Nephron (organoid): ENCODE measurements around the gene PLXNA4.

Experiments
- H3K27ac Mint-ChIP-seq, 3 experiments: 2 replicates each; pipeline ENCODE4 v1.8.0; 2020; ENCODE audit warnings: mixed read lengths in 3 of 3, mild to moderate bottlenecking in 2 of 3, moderate library complexity in 1 of 3
- H3K27me3 Mint-ChIP-seq: 2 replicates; pipeline ENCODE4 v1.8.0; 2021; ENCODE audit warnings: low read depth, mild to moderate bottlenecking, moderate library complexity, mixed read lengths
- H3K36me3 Mint-ChIP-seq: 2 replicates; pipeline ENCODE4 v1.8.0; 2020; ENCODE audit warnings: low read depth, mixed read lengths
- H3K4me1 Mint-ChIP-seq: 2 replicates; pipeline ENCODE4 v1.8.0; 2020; ENCODE audit warnings: mixed read lengths
- H3K4me3 Mint-ChIP-seq, 3 experiments: 2 replicates each; pipeline ENCODE4 v1.8.0; 2020; ENCODE audit warnings: mild to moderate bottlenecking in 3 of 3, mixed read lengths in 3 of 3, moderate library complexity in 2 of 3
- H3K9me3 Mint-ChIP-seq: 2 replicates; pipeline ENCODE4 v1.8.0; 2020; ENCODE audit warnings: mixed read lengths
- TF ChIP-seq, protein P1 (sequence below), 3 experiments: fragments of 200-600 bp; sonication (generic); IDR thresholded peaks; one replicate each; pipeline ENCODE4 v1.5.0; 2021; ENCODE audit warnings: antibody characterized with exemption in 3 of 3; ENCODE audit not compliant: unreplicated experiment in 3 of 3

The PLXNA4 gene

DNA sequence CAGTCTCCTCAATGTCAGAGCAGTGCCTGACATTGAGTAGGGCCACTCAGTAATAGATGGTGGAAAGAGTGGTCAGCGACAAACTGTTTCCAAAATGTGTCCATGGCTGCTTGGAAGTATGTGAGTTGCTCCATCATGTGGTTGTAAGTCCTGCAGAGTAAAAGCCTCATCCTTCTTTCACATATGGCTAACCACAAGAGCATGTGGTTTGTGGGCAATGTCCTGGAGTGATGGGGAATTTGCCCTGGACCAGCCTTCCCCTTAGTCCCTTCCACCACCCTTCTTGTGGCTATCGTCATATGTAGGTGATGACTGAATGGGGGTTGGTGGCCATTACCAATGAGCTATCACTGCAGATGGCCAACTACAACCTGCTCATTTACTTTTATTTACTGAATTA is 33.0 kb upstream of the PLXNA4 start:
- Mint-ChIP-seq H3K9me3 (no peaks in the 10 kb centered on the region), H3K27ac (no peak overlapping the region), H3K4me1 (peaks cover 2% of the 10 kb centered on the region), H3K27me3 (peaks cover 28% of the 10 kb centered on the region), H3K36me3 (no peaks in the 10 kb centered on the region), H3K4me3 (no peak overlapping the region)
- TF ChIP-seq, protein P1, sequence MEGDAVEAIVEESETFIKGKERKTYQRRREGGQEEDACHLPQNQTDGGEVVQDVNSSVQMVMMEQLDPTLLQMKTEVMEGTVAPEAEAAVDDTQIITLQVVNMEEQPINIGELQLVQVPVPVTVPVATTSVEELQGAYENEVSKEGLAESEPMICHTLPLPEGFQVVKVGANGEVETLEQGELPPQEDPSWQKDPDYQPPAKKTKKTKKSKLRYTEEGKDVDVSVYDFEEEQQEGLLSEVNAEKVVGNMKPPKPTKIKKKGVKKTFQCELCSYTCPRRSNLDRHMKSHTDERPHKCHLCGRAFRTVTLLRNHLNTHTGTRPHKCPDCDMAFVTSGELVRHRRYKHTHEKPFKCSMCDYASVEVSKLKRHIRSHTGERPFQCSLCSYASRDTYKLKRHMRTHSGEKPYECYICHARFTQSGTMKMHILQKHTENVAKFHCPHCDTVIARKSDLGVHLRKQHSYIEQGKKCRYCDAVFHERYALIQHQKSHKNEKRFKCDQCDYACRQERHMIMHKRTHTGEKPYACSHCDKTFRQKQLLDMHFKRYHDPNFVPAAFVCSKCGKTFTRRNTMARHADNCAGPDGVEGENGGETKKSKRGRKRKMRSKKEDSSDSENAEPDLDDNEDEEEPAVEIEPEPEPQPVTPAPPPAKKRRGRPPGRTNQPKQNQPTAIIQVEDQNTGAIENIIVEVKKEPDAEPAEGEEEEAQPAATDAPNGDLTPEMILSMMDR (IDR thresholded peaks at IDR 0.05; ENCODE audit: unreplicated experiment in 3 of 3): no peak

DNA sequence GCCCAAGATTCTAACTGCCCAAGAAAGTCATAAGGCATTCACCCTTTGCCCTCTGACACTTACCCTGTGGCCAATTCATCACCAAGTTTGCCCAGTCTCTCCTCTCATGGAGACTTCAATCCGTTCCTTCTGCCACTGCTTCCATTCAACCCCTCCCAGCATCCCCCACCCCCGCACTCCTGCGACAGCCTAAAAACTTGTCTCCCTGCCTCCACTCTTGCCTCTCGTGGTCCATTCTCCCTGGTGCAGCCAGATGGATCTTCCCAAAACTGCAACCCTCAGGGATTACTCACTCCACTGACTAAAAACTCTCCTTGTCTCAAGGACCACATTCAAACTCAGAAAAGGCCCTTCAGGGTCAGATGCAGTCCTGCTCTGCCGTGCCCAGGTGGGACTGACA is 32.3 kb upstream of the PLXNA4 start:
- Mint-ChIP-seq H3K4me1 (no peaks in the 10 kb centered on the region), H3K27ac (no peak overlapping the region), H3K27me3 (peaks cover 25% of the 10 kb centered on the region), H3K4me3 (no peak overlapping the region), H3K9me3 (no peaks in the 10 kb centered on the region), H3K36me3 (no peaks in the 10 kb centered on the region)
- TF ChIP-seq, protein P1 (IDR thresholded peaks at IDR 0.05; ENCODE audit: unreplicated experiment in 3 of 3): no peak

DNA sequence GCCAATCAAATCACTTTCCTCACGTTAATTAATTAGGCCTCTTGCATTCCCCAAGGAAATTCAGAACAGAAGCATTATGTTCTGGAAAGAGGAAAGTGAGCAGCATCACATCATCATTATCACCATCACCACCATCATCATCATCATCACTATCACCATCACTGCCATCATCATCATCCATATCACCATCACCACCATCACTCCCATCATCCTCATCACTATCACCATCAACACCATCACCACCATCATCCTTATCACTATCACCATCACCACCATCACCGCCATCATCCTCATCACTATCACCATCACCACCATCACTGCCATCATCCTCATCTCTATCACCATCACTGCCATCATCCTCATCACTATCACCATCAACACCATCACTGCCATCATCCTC is 31.4 kb upstream of the PLXNA4 start:
- H3K4me1 Mint-ChIP-seq: no peaks in the 10 kb centered on the region
- peaks cover 24% of the 10 kb centered on the region for H3K27me3 Mint-ChIP-seq
- no peak overlapping the region for H3K4me3 Mint-ChIP-seq
- TF ChIP-seq, protein P1 (IDR thresholded peaks at IDR 0.05; ENCODE audit: unreplicated experiment in 3 of 3): no peak
- H3K27ac Mint-ChIP-seq: no peak overlapping the region
- no peaks in the 10 kb centered on the region for H3K9me3 Mint-ChIP-seq
- H3K36me3 Mint-ChIP-seq: no peaks in the 10 kb centered on the region

DNA sequence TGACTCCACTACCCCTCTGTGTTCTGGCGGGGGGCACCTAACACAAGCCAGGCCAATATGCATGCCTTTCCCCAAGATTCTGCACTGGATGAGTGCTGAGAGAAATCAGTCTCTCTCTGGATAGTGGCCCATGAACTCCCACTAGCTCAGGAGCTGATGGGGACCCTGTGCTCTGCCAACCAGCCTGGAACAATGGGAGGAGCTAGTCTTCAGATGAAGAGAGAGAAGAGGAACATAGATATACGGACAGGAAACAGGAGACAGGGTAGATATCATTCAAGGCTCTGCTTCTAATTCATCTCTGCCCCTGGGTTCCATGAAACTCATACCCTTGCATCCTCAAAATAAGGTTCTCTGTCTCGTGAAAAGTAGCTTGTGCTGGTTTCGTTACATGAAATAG is 27.9 kb upstream of the PLXNA4 start:
- H3K4me1 Mint-ChIP-seq: no peaks in the 10 kb centered on the region
- H3K4me3 Mint-ChIP-seq: no peak overlapping the region
- H3K27me3 Mint-ChIP-seq: peaks cover 16% of the 10 kb centered on the region
- TF ChIP-seq, protein P1 (IDR thresholded peaks at IDR 0.05; ENCODE audit: unreplicated experiment in 3 of 3): no peak
- H3K36me3 Mint-ChIP-seq: no peaks in the 10 kb centered on the region
- H3K27ac Mint-ChIP-seq: no peak overlapping the region
- H3K9me3 Mint-ChIP-seq: no peaks in the 10 kb centered on the region

DNA sequence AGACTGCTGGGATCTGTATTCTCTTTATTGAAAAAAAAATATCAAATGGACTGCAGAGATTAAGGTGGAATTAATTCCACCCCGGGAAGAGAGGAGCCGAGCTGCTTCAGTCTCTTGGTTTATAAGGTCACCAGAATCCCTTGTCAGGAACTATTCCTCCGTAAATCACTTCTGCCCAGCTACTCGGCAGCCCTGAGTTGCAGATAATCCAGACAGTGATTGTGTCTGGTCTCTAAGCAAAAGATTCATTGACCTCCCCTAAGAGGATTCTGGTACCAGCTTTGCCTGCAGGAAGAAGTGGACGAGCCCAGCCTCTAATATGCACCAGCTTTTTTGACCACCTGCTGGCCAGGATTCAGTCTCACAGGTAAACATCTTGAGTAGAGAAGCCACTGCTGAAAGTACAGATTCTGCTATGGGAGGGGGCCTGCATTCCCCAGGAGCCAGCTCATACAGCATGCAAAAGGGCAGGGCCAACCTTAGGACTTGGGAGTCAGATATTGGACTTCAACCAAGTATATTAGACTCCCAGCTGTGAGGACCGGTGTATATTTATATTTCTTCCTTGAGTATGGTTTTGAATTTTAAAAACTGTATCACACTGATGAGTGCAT is 27.1 kb upstream of the PLXNA4 start:
- peaks cover 16% of the 10 kb centered on the region for H3K27me3 Mint-ChIP-seq
- no peak overlapping the region for H3K27ac Mint-ChIP-seq
- H3K36me3 Mint-ChIP-seq: no peaks in the 10 kb centered on the region
- H3K4me1 Mint-ChIP-seq: no peaks in the 10 kb centered on the region
- no peaks in the 10 kb centered on the region for H3K9me3 Mint-ChIP-seq
- H3K4me3 Mint-ChIP-seq: no peak overlapping the region
- TF ChIP-seq, protein P1 (IDR thresholded peaks at IDR 0.05; ENCODE audit: unreplicated experiment in 3 of 3): no peak

DNA sequence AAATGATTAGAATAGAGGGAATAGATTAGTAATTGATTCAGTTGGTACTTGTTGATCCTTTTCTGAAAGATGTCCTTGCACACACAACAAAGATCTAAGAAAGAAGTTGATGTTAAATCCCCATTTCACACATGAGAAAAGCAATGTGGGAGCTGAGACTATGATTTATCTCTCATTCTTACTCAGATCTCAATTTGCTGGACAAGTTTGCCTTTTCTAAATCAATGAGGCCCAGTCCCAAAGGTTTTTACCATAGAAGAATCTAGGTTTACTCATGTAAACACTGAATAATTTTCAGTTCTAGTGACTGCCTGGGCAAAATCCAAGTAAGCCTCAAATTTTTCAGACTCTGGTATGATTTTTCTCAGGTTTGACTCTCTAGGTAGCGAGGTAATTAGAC is 25.5 kb upstream of the PLXNA4 start:
- Mint-ChIP-seq H3K9me3 (no peaks in the 10 kb centered on the region), H3K36me3 (no peaks in the 10 kb centered on the region), H3K4me3 (no peak overlapping the region), H3K27ac (no peak overlapping the region), H3K27me3 (peaks cover 21% of the 10 kb centered on the region), H3K4me1 (no peaks in the 10 kb centered on the region)
- TF ChIP-seq, protein P1 (IDR thresholded peaks at IDR 0.05; ENCODE audit: unreplicated experiment in 3 of 3): no peak
